Stimulated activated CD4-positive, alpha-beta T cell treated with anti-CD3 and anti-CD28 coated beads, Interleukin-4, amount 100 ng/mL, for 1 hour (primary cell): Measurements from ENCODE around the gene LAMTOR3.

Experiments used
- DNase-seq: peaks from one replicate; pipeline ENCODE4 v3.0.0-alpha.2; 2020

The LAMTOR3 gene

DNA sequence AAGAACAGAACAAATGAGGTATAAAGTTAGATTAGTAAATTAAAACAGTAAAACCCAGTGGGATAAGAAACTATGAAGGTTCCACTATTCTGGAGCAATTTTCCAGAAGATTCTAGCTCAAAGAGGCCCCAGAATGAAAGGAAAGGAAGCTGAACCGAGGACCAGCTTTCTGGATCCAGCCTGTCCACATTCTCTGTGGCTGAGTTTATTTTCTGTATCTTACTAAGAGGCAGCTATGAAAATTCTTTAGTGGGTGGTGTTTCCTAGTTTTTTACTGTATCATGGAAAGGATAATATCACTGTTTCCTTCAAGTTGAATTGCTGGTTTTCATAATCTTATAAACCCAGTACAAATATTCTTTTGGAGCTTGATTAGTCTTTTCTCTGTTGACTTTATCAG, 65.8 kb downstream of the LAMTOR3 start:
- DNase-seq = no peak
